GM10847 (cell line): Measurements from ENCODE around the gene PARD3.

ENCODE experiments used
- POLR2A ChIP-seq: IDR thresholded peaks from 2 replicates; pipeline ENCODE4 v1.6.1; 2011; ENCODE audit not compliant: insufficient read length; ENCODE audit errors: extremely low read depth

PARD3 gene

GRCh38 chr10:34626158-34626880 is 188.8 kb downstream of the PARD3 start:
- no peak for TF ChIP-seq POLR2A

DNA sequence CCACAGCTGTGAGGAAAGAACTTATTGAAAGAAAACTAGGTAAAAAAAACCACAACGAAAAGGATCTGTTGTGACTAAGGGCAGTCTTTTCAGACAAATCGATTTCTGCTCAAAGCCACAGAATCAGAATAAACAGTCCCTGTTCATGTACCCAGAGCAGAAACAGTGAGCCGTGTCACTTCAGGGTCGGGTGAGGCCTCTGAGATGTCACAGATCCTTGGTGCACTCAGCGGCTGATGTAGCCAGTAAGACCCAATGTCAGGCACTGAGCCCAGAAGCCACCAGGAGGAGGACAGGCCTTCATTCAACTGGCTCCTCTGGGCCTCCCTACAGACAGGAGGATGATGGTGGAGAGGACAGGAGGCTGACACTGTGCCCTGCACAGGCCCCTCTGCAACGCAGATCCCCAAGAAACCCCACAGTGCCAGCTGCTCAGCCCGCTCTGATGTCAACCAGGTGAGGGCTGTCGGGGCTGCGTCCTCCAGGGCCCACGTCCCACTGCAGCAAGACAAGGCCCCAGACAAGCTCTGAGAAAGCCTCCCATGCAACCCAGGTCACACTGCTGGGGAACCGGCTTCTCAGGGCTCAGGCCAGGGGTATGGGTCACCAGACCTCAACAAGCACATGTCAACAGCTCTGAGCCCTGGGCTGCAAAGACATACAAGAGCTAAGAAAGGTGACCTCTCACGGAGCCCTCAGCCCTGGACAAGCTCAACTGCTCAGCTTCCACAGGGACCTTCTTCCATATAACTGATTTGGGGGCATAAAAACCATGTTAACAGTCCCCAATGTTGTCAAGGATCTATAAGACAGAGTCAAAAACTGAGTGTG is 190.6 kb downstream of the PARD3 start:
- no peak for TF ChIP-seq POLR2A

DNA sequence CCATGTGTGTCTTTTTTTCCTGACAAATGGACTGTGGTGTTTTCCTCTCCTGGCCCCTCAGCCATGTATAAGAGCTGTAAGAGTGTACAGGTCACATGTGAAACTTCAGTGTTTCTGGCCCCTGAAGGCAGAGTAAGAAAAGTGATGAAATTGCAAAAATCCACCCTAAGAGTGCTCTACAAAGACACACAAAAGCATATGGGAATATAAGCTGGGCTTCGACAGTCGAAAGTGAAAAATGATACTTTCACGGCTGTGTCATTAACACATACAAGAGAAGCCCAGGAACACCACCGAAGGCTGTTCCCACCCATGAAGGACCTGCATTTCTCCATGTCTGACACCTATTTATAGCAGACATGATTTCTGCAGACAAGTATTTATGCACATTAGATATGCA is 192.2 kb downstream of the PARD3 start:
- TF ChIP-seq POLR2A = no peak

- no peak for TF ChIP-seq POLR2A
Measured at GRCh38 chr10:34618611-34619010, 196.5 kb downstream of the PARD3 start.

DNA sequence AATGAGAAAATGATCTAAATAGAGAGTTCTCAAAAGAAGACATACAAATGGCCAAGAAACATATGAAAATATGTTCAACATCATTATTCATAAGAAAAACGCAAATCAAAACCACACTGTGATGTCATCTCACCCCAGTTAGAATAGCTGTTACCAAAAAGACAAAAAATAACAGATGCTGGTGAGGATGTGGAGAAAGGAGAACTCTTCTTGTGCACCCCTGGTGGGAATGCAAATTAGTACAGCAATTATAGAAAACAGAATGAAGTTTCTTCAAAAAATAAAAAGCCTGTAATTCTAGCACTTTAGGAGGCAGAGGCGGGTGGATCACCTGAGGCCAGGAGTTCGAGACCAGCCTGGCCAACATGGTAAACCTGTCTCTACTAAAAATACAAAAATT is 199.3 kb downstream of the PARD3 start:
- TF ChIP-seq POLR2A = no peak

- no peak for TF ChIP-seq POLR2A
Measured at GRCh38 chr10:34613491-34613890, 201.6 kb downstream of the PARD3 start.

- TF ChIP-seq POLR2A = no peak
Measured at GRCh38 chr10:34612938-34613337, 202.2 kb downstream of the PARD3 start.

- no peak for TF ChIP-seq POLR2A
Measured at GRCh38 chr10:34612446-34612845, 202.7 kb downstream of the PARD3 start.

- TF ChIP-seq POLR2A = no peak
Measured at GRCh38 chr10:34609287-34609940, 205.7 kb downstream of the PARD3 start.

GRCh38 chr10:34607894-34608293 is 207.2 kb downstream of the PARD3 start:
- no peak for TF ChIP-seq POLR2A

DNA sequence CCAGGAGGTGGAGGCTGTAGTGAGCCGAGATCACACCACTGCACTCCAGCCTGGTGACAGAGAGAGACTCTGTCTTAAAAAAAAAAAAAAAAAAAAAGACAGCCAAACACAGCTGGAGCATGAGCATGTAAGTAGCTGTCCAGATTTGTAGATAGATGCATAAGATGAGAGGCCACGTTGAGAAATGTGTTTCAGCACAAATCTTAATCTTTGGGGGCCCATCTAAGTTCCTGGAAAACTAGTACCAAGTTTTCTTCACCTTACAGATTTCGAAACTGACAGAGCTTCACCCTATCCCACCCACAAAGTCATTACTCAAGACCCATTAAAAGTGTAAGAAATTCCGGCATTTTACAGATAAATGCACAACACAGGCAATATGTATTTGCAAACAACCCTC is 208.2 kb downstream of the PARD3 start:
- no peak for TF ChIP-seq POLR2A

GRCh38 chr10:34602478-34602877 is 212.6 kb downstream of the PARD3 start:
- no peak for TF ChIP-seq POLR2A

- TF ChIP-seq POLR2A = no peak
Measured at GRCh38 chr10:34601691-34602090, 213.4 kb downstream of the PARD3 start.

DNA sequence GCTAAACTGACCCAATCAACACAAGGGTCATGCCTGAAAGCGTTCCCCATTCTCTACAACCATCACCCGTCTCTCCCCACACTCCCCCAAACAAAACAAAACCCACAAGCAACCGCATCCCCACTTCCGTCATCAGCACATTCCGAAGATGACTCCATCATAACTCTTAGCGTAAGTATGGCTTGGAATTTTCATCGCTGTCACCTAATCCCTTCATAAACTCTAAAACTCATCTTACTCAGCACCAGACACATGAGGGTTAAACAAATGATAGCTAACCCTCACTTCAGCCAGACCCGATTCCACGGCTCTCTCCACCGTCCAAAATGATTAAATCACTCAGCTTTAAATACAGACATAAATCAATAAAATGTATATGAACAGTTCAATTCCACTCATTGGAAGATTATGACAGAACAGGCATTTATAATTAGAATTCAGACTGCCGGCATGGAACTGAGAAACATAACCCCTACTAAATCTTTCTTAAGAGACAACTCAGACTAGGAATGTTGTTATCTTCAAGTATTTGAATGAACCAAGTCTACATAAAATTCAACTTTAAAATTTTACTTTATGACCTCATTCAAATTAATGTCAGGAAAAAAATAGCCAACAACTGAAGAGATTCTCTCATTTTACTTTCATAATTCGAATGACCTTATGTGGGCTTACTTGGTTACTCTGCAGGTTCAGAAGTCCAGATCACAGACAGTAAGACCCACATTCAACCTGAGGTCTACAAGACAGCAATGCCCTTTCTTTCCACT is 215.9 kb downstream of the PARD3 start:
- no peak for TF ChIP-seq POLR2A

- no peak for TF ChIP-seq POLR2A
Measured at GRCh38 chr10:34596351-34596750, 218.7 kb downstream of the PARD3 start.
